ENCODE measurements around the gene KLF5. TPM values are rescaled to one million over a fixed set of nuclear protein-coding genes. Genes with fewer than 3 reads are reported as not detected.
"Not testable (repeated sequence)": the region's sequence is repeated elsewhere in the genome, so short reads cannot be mapped to it uniquely, and the experiment has no call there.

KLF5 gene
- total RNA-seq, 1 donor from 2014 or later: 0.84 TPM

GRCh38 chr13:73040968-73041596, 17.7 kb upstream of the KLF5 start:
- Mint-ChIP-seq H3K27ac (no peak overlapping the region), H3K27me3 (ENCODE audit: insufficient read depth, low read depth) (peaks cover 4% of the 10 kb centered on the region), H3K4me3 (no peak overlapping the region), H3K9me3 (no peaks in the 10 kb centered on the region), H3K4me1 (no peaks in the 10 kb centered on the region), H3K36me3 (no peaks in the 10 kb centered on the region)
- Histone ChIP-seq H4K20me1 (ENCODE audit: low read depth) (no peaks in the 10 kb centered on the region), H3K9ac (no peak overlapping the region), H2AFZ (replicated peaks) (no peak overlapping the region), H3K36me3 (no peaks in the 10 kb centered on the region), H3K9me3 (ENCODE audit: low read depth) (no peaks in the 10 kb centered on the region), H3K4me3 (no peak overlapping the region), H3K4me2 (no peak overlapping the region), H3K27ac (no peak overlapping the region), H3K79me2 (ENCODE audit: low read depth) (no peaks in the 10 kb centered on the region), H3K27me3 (no peaks in the 10 kb centered on the region), H3K4me1 (peaks cover 6% of the 10 kb centered on the region), H3F3A (ENCODE audit: low read depth) (no peaks in the 10 kb centered on the region)
- TF ChIP-seq EZH2 (IDR thresholded peaks at IDR 0.05): no peak
- TF ChIP-seq EZH2phosphoT487 (IDR thresholded peaks at IDR 0.05): no peak
- no peak for TF ChIP-seq CTCF (IDR thresholded peaks at IDR 0.05)
- DNase-seq (ENCODE audit: low spot score): no peak

GRCh38 chr13:73045031-73045430, 13.8 kb upstream of the KLF5 start:
- no peaks in the 10 kb centered on the region for H3K9me3 Mint-ChIP-seq
- H4K20me1 ChIP-seq (ENCODE audit: low read depth): no peaks in the 10 kb centered on the region
- H3K9ac ChIP-seq: no peak overlapping the region
- TF ChIP-seq CTCF (IDR thresholded peaks at IDR 0.05) (no peak), EZH2phosphoT487 (IDR thresholded peaks at IDR 0.05) (no peak), EZH2 (IDR thresholded peaks at IDR 0.05) (no peak)
- H3K36me3 Mint-ChIP-seq: no peaks in the 10 kb centered on the region
- H3F3A ChIP-seq (ENCODE audit: low read depth): no peaks in the 10 kb centered on the region
- no peaks in the 10 kb centered on the region for H3K9me3 ChIP-seq (ENCODE audit: low read depth)
- no peaks in the 10 kb centered on the region for H3K4me1 ChIP-seq
- no peaks in the 10 kb centered on the region for H3K27me3 ChIP-seq
- H3K27ac Mint-ChIP-seq: no peak overlapping the region
- H3K4me3 ChIP-seq: no peak overlapping the region
- no peak overlapping the region for H3K4me2 ChIP-seq
- DNase-seq (ENCODE audit: low spot score): no peak
- no peaks in the 10 kb centered on the region for H3K4me1 Mint-ChIP-seq
- no peaks in the 10 kb centered on the region for H3K36me3 ChIP-seq
- H3K79me2 ChIP-seq (ENCODE audit: low read depth): no peaks in the 10 kb centered on the region
- H2AFZ ChIP-seq (replicated peaks): no peak overlapping the region
- H3K27me3 Mint-ChIP-seq (ENCODE audit: insufficient read depth, low read depth): peaks cover 2% of the 10 kb centered on the region
- H3K4me3 Mint-ChIP-seq: no peak overlapping the region
- no peak overlapping the region for H3K27ac ChIP-seq

DNA sequence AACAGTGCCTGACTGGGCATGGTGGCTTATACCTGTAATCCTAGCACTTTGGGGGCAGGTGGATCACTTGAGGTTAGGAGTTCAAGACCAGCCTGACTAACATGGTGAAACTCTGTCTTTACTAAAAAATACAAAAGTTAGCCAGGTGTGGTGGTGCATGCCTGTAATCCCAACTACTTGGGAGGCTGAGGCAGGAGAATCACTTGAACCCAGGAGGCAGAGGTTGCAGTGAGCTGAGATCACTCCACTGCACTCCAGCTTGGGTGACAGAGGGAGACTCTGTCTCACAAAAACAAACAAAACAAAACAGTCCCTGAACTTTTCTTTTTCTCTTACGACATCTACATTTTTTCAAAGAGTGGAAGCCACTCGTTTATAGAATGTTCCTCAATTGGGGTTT, 10.2 kb upstream of the KLF5 start:
- H3K27ac Mint-ChIP-seq; DNase-seq (ENCODE audit: low spot score); H3K4me2 ChIP-seq; H3K79me2 ChIP-seq (ENCODE audit: low read depth); H3K27me3 Mint-ChIP-seq (ENCODE audit: insufficient read depth, low read depth); H3K9me3 Mint-ChIP-seq; H3K9me3 ChIP-seq (ENCODE audit: low read depth); H3K9ac ChIP-seq; H4K20me1 ChIP-seq (ENCODE audit: low read depth); H2AFZ ChIP-seq (replicated peaks); H3K27ac ChIP-seq; H3K4me3 Mint-ChIP-seq; H3F3A ChIP-seq (ENCODE audit: low read depth); H3K4me1 Mint-ChIP-seq; H3K4me1 ChIP-seq; H3K36me3 ChIP-seq; H3K36me3 Mint-ChIP-seq; H3K27me3 ChIP-seq; H3K4me3 ChIP-seq: not testable (repeated sequence)

GRCh38 chr13:73054712-73055111, 4.1 kb upstream of the KLF5 start:
- Histone ChIP-seq H3K36me3 (no peaks in the 10 kb centered on the region), H3K27ac (no peak overlapping the region), H3K4me2 (no peak overlapping the region), H3F3A (ENCODE audit: low read depth) (no peaks in the 10 kb centered on the region), H3K79me2 (ENCODE audit: low read depth) (no peaks in the 10 kb centered on the region), H3K4me1 (no peaks in the 10 kb centered on the region), H3K9ac (no peak overlapping the region), H3K27me3 (peaks cover 34% of the 10 kb centered on the region), H3K9me3 (ENCODE audit: low read depth) (no peaks in the 10 kb centered on the region), H2AFZ (replicated peaks) (no peak overlapping the region), H4K20me1 (ENCODE audit: low read depth) (no peaks in the 10 kb centered on the region), H3K4me3 (no peak overlapping the region)
- H3K27me3 Mint-ChIP-seq (ENCODE audit: insufficient read depth, low read depth): peaks cover 18% of the 10 kb centered on the region
- H3K27ac Mint-ChIP-seq: no peak overlapping the region
- no peak overlapping the region for H3K4me3 Mint-ChIP-seq
- TF ChIP-seq EZH2 (IDR thresholded peaks at IDR 0.05) (no peak), EZH2phosphoT487 (IDR thresholded peaks at IDR 0.05) (no peak), CTCF (IDR thresholded peaks at IDR 0.05) (no peak)
- H3K36me3 Mint-ChIP-seq: no peaks in the 10 kb centered on the region
- peaks cover 16% of the 10 kb centered on the region for H3K4me1 Mint-ChIP-seq
- H3K9me3 Mint-ChIP-seq: no peaks in the 10 kb centered on the region
- DNase-seq (ENCODE audit: low spot score): no peak
